ENCODE data around the gene TNIK.
"Not testable (repeated sequence)": the region's sequence is repeated elsewhere in the genome, so short reads cannot be mapped to it uniquely, and the experiment has no call there.

The TNIK gene

DNA sequence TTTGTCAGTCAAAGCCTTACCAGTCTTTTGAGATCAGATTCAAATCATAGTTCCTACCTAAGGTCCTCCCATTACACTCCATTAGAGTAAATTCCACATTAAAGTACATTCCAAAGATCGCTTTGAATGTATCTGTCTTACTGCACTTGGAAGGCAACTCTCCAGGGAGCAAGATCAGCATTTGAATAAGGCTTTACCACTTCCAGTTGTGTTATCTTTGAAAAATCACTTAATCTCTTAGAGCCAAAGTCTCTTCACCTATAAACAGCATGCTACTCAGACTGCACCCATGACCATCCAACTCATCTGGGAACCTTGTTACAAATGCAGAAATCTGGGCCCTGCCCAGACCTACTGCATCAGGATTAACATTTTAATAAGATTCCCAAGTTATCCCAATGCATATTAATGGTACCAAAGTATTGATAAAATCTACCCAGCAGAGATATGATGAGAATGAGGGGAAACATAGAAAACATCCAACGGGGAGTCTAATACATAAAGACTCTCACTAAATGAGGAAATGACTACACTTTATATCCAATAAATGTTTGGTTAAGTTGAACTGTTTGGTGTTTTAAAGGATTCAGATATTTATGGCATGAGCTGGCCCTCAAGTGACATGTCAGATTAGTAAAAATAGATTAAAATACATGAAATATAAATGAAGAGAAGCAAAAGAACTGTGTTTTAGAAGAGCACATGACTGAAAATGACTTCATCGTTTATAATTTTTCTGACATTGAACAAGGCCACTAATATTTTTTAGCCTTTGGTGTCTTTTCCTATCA, 75.9 kb downstream of the TNIK start:
- no peak for DNase-seq (ENCODE audit: low read depth)

DNA sequence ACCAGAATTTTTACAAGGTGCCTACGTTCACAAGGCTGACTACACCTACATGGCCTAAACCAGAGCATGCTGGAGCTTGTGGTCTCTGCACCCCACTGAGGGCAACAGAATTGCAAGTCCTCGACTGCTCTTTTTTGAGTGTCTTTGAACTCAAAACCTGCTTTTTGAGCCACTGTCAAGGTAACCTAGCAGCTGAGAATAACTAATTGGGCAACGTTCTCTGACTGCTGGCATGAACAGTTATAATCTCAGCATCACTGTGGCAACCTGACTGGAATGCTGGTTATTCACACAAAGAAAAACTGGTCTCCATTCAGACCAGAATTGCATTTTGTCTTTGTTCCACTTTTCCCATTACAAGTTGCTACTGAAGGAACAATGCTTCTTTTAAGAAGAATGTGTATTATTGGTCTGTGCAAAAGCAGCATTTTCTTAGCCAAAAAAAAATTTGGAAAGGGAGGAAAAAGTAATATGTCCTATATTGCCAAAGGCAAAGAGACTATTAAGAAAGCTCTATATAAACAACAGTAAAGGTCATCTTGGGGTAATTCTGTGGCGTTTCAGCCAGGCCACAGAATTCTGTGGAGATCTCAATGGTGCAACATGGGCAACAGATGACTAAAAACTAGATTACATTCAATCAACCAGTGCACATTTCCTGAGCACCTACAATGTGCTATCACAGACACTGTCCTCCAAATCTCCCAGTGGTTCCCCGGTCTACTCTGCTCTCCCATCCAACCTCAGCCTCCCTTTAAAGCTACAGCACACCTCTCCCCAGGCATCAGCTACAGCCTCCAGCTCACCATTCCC, 76.8 kb downstream of the TNIK start:
- DNase-seq (ENCODE audit: low read depth), result no peak

DNA sequence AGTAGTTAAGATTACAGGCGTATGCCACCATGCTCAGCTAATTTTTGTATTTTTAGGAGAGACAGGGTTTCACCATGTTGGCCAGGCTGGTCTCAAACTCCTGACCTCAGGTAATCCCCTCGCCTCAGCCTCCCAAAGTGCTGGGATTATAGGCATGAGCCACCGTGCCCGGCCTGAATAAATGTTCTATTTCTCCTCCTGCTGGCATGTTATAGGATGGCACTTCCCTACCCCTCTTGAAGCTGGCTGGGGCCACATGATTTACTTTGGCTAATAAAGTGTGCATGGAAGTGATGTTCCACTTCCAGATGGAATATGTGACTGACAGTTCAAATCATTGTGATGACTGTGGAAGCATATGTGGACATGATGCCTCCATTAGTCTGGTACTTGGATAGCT, 77.9 kb downstream of the TNIK start:
- not testable (repeated sequence) for DNase-seq (ENCODE audit: low read depth)

DNA sequence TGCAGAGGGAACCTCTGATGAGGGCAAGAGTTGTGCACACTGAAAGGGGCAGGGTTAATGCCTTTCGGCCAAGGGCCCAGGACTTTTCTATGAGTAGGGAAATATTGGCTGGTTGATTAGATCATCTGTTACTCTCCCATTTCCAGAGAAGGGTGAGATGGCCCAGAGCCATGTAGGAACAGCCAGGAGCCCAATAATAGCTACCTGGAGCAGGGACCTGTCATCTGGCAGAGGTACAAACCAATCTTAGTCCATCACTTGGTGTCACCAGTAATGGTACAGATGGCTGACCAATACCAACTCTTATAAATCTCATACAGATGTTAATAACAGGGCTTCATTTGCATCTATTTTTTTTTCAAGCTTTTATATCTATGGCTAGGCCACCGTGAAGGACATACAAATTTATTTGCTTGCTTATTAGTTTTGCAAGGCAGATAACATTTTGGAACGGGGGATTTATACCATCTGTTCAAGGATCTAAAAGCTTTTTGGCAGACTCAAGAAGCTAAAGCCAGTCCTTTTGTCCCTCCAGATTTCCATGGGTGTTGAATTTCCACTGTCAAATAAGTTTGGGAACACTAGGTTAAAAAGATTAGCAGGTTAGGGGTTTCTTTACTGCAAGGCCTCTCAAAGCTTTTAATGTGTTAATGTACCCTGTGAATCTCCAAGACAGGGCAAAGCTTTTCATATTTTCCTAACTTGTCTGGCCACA, 79.3 kb downstream of the TNIK start:
- DNase-seq (ENCODE audit: low read depth), result no peak

DNA sequence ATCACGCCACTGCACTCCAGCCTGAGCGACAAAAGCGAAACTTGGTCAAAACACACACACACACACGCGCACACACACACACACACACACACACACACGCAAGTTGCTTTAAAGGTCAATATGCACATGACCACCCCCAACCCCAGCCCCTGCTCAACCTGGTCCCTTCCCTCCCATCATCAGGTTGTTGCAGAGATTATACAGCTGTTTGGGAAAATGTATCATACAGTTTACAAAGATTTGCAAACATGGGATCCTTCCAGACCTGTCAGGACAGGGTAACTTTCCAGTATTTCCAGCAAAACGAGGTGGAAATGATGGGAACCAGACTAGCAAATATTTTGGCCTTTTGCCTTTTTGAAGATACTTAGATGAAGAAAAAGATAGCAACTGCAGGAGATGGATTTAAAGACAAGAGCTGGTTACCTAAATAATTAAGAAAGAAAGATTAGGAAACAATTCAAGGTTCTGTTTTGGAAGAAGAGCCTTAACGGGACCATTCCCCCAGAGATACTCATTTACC, 80.2 kb downstream of the TNIK start:
- no peak for DNase-seq (ENCODE audit: low read depth)

DNA sequence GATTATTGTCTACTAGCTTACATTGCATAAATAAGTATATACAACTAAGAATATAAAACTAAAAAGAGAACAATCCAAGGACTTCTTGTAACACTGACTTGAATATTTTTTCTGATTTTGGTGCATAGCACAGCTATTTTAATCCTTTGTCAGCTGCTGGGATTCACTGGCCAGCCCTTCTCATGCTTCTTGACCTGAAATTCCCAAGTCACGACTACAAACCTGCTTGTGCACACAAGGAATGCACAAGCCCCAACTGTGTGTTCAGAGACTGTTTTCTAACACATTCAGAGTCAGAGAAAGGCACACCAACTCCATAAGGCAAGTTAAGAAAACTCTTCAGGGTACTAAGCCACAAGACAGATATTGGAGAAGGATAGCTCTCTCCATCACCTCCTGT, 80.9 kb downstream of the TNIK start:
- no peak for DNase-seq (ENCODE audit: low read depth)

DNA sequence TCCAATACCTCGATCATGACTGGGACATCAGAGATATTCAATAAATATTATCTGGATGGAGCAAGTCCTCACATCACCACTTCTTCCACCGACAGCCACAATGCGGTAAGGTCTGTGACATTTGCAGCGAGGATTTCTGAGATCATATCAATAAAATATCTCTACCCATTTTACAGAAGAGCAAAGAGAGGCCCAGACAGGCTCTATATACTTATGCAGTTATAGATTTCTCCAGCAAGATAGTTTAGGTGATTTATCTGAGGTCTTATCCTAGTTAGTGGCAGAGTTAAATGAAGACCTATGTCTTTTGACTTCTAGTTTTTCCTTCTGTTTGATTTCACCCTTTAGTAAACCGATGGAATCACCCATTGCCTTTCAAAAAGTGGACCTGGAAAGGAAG, 81.6 kb downstream of the TNIK start:
- no peak for DNase-seq (ENCODE audit: low read depth)

DNA sequence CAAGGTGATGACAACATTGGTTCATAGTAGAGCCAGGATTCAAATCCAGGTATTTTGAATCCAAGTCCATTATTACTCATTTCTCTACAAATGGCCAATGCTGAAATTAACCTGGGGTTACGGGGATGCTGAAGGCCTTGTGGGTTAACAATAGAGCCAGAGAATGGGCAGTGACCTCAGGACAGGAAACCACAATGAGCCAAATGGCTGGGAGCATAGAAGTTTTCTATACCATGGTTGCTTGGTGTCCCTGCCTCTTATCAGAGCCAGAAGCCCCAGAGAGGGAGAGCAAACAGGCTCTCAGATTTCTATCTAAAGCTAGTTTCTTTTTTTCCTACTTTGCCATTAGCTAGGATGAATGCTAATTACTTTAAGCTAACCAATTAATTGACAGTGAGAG, 82.3 kb downstream of the TNIK start:
- no peak for DNase-seq (ENCODE audit: low read depth)

DNA sequence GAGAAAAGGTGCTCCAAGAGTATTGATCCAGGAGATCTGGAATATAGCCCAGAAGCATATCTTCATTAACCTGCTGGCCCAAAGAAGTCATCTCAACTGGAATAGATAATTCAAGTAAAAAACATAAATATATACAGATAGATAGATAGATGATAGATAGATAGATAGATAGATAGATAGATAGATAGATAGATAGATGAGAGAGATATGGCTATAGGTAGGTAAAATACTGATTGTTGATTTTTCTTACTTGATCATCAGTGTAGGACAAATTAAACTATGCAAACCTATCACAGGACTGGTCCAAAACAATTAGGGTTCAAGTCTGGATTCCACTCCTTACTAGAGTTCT, 83.6 kb downstream of the TNIK start:
- DNase-seq (ENCODE audit: low read depth), result no peak

DNA sequence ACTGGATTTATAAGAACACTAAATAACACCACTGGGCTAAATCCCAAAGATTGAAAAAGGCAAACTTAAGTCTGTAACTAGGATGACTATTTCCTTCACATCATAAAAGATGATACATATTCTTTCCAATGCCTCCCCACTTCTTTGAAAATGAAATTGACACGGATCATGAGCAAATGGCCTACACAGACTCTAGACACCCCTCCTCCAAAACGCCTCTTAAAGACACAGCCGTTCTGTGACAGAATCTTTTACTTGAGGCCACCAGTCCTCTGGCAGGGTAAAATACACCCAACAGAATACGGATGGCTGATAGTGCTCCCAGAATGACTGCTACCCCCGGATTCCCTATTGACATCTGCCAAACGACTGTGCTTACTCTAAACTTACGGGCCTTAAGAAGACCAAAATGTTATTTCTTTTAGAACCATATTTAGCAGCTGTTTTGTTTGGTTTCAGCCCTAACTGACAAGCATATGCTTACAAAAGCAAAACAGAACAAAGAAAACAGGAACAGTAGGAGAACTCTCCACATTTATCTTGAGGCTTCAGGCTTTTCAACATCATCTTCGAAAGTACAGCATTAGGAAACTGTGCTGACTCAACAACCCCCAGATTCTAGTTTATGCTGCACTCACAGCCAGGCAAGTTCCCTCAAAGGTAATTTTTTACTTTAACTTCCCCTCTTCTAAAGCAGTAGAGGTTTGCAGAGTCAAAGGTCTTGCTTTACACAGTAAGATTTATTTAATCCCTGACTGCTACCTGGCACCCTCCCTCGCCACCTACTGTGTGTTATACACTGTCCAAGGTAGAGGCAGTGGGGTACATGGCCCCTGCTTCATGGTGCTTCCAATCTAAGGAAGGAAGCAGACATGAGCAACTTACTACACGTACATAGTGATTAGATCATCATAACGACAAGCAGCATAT, 84.3 kb downstream of the TNIK start:
- no peak for DNase-seq (ENCODE audit: low read depth)

DNA sequence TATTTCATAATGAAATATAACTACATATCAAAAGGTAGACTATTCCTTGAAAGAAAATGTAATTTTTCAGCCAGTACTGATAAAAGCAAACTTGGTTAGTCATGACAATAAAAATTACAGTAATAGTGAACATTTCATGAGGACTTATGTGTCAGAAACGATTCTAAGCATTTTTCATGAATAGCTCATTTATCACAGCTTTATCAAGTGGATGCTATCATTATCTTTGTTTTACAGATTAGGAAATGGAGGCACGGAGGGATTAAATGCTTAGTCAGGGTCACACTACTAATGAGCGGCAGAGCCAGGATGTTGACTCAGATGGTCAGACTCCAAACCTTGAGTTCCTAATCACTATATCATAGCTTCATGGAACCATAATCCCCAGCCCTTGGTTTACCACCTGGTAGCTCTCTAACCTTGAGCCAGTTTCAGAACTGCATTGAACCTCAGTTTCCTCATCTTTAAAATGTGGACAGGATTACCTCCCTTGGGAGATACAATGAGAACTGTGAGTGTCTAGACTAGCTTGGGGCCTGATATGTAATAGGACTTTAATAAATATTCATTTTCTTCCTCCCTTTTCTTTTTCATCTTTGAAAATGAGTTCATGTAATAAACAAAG, 85.4 kb downstream of the TNIK start:
- no peak for DNase-seq (ENCODE audit: low read depth)

DNA sequence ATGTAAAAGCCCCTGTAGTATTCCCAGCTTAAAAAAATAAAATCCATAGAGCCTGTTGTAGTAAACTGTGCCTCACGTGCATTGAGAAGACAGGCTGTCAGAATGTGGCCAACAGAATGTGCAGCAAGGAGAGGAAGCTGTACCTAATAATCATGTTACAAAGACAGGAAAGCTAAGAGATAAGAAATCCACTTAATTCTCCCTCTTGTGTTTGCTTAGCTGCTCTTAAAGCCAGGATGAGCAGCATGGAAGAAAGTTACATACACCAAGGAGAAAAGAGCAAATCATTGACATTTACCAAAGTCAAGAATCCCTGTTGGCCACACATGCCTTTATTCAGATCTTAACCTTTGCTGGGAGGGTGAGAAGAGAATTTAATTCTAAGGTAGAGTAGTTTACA, 85.9 kb downstream of the TNIK start:
- no peak for DNase-seq (ENCODE audit: low read depth)

DNA sequence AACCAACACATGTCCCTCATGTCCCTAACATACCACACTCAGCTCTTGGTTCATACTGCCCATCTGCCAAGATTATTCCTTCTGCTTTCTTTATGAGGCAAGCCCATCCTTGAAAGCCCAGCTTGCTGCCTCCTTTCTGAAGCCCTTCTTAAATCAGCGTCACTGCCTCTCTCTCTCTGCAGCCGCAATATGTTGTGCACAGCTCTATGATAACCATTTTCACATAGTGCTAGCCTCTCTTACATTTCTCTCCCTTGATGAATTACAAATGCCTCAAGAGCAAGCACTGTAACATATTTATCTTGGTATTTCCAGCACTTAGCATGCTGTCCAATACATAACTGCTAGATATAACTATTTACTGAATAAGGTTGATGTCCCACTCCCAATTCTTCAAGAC, 86.5 kb downstream of the TNIK start:
- DNase-seq (ENCODE audit: low read depth), result no peak

DNA sequence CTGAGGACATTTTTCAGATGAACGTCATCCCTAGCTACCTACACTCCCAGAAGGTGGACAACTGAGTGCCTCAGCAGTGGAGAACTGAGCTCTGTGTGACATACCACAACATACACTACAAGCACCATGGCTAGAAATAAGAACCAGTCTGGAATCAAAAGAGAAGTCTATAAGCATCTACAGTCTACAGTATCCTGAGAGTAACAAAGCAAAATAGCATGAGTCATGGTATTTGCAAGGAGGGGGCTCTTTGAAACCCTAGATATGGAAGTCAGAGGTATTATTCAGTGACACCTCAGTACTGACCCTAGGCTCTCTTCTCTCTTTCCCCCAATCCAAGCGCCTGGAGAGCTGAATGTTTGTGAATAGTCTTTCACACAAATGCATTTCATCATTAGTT, 87.5 kb downstream of the TNIK start:
- DNase-seq (ENCODE audit: low read depth), result no peak

DNA sequence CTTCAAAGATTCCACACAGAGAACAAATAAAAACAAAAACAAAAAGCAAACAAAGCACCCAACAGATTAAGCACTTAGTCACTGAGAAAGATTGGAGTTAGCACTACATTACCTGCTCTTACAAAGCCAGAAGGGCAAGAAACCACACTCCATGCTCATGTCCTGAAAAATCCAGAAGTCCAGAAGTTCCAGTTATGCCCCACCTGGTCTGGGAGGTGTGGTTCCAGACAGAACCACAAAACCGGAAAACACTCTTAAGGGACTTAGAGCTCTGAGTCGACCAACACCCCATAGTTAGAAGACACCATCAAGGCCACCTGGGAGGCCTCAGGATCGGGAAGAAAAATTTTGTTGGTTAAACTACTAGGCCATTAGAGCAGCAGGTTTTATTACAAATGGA, 88.9 kb downstream of the TNIK start:
- DNase-seq (ENCODE audit: low read depth), result no peak

DNA sequence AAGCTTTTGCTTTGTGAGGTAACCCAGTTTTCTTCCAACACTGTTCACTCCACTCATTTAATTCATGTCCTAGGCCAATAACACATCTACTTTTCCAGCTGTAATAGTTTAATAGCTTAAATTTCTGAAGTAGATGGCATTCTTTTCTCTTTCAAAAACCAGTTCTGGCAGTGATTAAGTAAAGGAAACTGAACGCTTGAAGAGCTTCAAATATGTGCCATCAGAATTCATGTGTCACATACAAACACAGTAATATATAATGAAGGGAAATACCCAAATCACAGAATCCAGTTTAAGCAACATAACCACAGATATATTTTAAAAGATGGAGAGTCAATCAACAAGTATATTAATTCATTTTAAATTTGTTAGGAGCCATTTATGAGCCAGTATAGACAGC, 91.0 kb downstream of the TNIK start:
- no peak for DNase-seq (ENCODE audit: low read depth)

DNA sequence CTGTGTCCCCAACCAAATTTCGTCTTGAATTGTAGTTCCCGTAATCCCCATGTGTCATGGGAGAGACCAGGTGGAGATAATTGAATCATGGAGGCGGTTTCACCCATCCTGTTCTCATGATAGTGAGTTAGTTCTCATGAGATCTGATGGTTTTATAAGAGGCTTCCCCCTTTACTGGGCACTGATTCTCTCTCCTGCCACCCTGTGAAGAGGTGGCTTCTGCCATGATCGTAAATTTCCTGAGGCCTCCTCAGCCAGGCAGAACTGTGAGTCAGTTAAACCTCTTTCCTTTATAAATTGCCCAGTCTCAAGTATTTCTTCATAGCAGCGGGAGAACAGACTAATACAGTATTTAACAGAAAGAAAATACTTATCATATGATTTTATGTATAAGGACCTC, 93.5 kb downstream of the TNIK start:
- DNase-seq (ENCODE audit: low read depth), result not testable (repeated sequence)

DNA sequence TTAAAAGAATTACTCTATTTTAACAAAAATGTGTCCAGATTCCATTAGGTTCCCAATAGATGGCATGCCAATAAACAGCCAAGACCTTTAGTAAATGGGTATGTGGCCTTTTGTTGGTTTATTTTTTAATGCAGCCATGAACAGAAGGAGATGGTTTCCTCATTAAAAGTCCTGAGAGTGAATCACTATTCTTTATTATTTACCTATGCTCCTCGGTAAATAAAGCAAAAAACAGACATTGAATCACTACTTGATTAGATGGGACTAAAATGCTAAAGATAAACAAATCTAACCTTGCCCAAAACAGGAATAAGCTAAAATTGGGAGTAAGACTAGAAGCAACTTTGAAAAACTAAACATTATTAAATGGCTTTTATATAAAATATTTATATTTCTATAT, 94.2 kb downstream of the TNIK start:
- no peak for DNase-seq (ENCODE audit: low read depth)

DNA sequence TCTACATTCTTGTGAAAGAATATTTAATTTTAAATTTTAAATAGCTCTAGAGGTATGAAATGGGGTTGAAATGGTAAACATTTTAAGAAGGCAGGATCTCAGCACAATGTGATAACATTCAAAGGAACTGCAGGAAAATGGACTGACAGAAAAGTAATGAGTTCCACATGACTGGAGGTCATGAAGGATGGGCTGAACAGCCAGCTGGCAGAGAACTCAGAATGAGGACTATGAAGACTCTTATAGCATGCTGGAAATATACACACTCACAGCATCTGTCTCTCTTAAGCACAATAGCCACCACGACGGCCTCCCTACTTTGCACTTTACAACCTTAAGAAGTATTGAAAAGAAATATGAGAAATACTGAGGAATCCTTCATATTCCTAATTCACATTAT, 94.7 kb downstream of the TNIK start:
- DNase-seq (ENCODE audit: low read depth), result no peak

DNA sequence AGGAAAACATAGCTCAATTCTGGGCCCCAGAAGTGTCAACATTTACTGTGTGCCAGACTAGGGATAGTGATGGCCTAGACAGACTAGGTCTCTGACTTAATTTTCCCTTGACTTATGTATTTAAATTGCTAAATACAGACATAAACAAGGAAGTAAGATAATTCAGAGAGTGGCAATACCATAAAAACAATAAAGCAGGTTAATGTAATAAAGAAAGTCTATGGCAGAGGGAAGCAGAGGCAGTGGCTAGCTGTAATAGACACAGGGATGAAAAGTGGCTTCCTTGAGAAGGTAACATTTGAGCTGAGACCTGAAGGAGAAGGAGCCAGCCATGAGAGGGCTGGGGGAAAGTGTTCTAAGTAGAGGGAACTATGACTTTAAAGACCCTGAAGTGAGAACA, 95.7 kb downstream of the TNIK start:
- DNase-seq (ENCODE audit: low read depth), result no peak

DNA sequence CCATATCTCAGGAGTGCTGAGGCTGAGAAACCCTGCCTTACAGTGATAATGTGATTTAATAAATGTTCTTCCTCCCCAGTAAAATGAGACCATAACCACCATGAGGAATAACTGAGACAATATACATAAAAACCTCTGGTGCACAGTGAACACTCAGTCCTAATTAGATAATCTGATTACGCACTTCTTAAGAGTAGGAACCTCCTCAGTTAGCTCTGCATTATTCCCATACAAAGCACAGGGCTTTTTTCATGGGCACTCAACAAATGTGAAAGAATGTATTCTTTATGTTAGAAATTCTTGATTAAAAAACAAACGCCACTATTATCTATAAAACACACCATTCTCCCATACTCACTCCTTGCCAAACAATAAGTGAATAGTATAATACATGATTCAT, 97.0 kb downstream of the TNIK start:
- no peak for DNase-seq (ENCODE audit: low read depth)
